Small intestine (tissue), 7 donors: ENCODE data around the gene ETV4. TPM values are rescaled to one million over a fixed set of nuclear protein-coding genes. Genes with fewer than 3 reads are reported as not detected.

Experiments
- DNase-seq, 2 donors: peaks; one replicate each; pipeline versions ENCODE4 v3.0.0 to v3.0.0-alpha.2; 2013
- FAIRE-seq: peaks from 2 replicates; lab custom pipeline; 2012; peaks lifted over from hg19 to GRCh38; lab: Jason Lieb, UNC
- H3K27ac ChIP-seq, 3 donors: one replicate each; pipeline ENCODE4 v1.5.1; 2013; ENCODE audit warnings: low read length in 2 of 3, mild to moderate bottlenecking in 2 of 3, control low read depth in 1 of 3, inconsistent platforms in 1 of 3, low read depth in 1 of 3, moderate library complexity in 1 of 3
- H3K27me3 ChIP-seq, 3 donors: one replicate each; pipeline ENCODE4 v1.6.1; 2013; ENCODE audit warnings: low read length in 3 of 3, inconsistent platforms in 1 of 3; ENCODE audit not compliant: control insufficient read depth in 3 of 3, insufficient read depth in 3 of 3
- H3K36me3 ChIP-seq, 3 donors: one replicate each; pipeline ENCODE4 v1.6.1; 2013; ENCODE audit warnings: low read length in 3 of 3, inconsistent platforms in 1 of 3, low read depth in 1 of 3, mild to moderate bottlenecking in 1 of 3, moderate library complexity in 1 of 3; ENCODE audit not compliant: control insufficient read depth in 3 of 3, insufficient read depth in 2 of 3
- H3K4me1 ChIP-seq, 3 donors: one replicate each; pipeline ENCODE4 v1.6.1; 2013; ENCODE audit warnings: low read length in 2 of 3, inconsistent platforms in 1 of 3, low read depth in 1 of 3, mild to moderate bottlenecking in 1 of 3, moderate library complexity in 1 of 3; ENCODE audit not compliant: control insufficient read depth in 3 of 3, insufficient read depth in 2 of 3
- H3K4me3 ChIP-seq, 3 donors: one replicate each; pipeline ENCODE4 v1.5.1; 2013; ENCODE audit warnings: low read length in 3 of 3, control low read depth in 1 of 3, inconsistent platforms in 1 of 3, low read depth in 1 of 3, mild to moderate bottlenecking in 1 of 3, moderate library complexity in 1 of 3
- H3K9me3 ChIP-seq, 2 donors: one replicate each; pipeline ENCODE4 v1.6.1; 2013; ENCODE audit warnings: low read depth in 1 of 2, low read length in 1 of 2; ENCODE audit not compliant: control insufficient read depth in 2 of 2, insufficient read depth in 1 of 2
- WGBS, 3 donors: extraction: QIAGEN DNeasy Blood & Tissue Kit; methylation state at CpG; one replicate each; pipeline ENCODE4 v1.1.7; 2013; 5-methylcytosine and 5-hydroxymethylcytosine counted together
- polyA plus RNA-seq, 4 donors: library from polyadenylated mRNA; stranded (reverse) in 3 of 4; unstranded in 1 of 4; fragments of 200-250 nt in 3 of 4; fragments of 120-200 nt in 1 of 4; gene quantifications; one replicate each; pipeline versions ENCODE4 v1.2.1 to v1.2.3, GENCODE V29; 2013
- donor health status: healthy with polysubstance abuse.
- donor health status: control.
- donor health status: control.
- donor health status: Bipolar disorder and iron deficiency.
- donor health status: healthy.

Gene ETV4
- polyA plus RNA-seq, 4 donors: 1.3 to 16.4 (median 4.5) TPM

DNA sequence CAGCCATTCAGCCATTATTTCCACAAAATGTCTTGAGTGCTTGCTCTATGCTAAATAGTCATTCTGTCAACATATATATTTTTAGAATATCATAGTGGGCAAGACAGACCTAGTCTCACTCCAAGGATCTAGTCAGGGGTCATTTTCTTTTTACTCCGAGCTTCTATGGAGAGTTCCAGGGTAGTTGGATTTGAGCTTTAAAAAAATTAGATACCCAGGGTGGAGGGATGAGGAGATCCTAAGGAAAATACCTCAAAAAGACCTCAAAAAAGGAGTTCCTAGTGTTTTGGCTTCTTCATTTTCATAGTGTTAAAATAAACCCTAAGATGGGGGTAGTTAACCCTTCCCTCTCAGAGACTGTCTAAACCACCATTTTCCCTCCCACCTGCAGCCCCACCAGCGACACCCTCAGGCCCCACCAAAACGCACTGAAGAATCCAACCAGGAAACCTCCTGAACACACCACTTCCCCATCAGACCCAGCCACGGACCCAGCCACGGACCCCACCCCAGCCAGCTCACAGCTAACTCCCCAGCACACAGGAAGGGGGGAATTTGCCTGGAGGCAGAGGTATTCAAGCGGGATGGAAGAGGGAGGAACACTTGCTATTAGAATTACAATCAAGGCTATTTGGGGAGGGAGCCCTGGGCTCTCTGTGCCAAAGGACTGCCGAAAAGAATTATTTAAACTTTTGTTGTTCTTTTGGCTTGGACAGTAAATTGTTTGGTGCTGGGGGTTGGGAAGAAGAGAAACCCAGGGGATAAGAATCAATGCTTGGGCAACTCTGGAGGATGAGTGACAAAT, 2.2 kb downstream of the ETV4 start:
- Histone ChIP-seq H3K4me3 (peak overlapping the region in 1 of 3 donors; percentile 35), H3K4me1 (peaks cover 2 to 18% (median 6%) of the 10 kb centered on the region in 3 donors), H3K9me3 (no peaks in the 10 kb centered on the region), H3K36me3 (peaks cover 0 to 15% (median 0%) of the 10 kb centered on the region in 3 donors), H3K27me3 (peaks cover 0 to 18% (median 6%) of the 10 kb centered on the region in 3 donors), H3K27ac (peak overlapping the region in 1 of 3 donors; percentile 15)
- no peak for FAIRE-seq
- no peak for DNase-seq
- WGBS, 3 donors: 25 to 32% (median 26%) methylated on average over 7 of the region's 7 CpGs

DNA sequence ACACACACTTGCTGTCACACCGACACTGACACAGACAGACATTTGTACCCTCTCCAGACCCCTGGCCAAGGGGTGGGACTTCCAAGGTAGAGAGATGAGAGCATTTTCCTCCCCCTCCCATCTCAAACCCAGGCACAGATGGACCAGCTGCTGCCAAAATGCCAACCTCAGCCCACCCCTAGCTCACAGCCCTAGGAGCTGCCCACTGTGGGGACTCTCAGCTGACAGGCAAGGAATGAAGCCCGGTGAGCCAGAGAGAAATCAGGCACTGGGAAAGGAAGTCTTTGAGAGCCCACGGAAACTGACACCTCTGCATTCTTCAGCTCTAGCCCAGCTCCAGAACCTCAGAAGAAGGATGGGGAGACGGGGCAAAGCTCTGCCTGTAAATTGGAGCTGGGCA, 2.8 kb downstream of the ETV4 start:
- Histone ChIP-seq H3K27ac (no peak overlapping the region), H3K27me3 (peaks cover 0 to 18% (median 6%) of the 10 kb centered on the region in 3 donors), H3K36me3 (peaks cover 0 to 15% (median 0%) of the 10 kb centered on the region in 3 donors), H3K4me3 (no peak overlapping the region), H3K9me3 (no peaks in the 10 kb centered on the region), H3K4me1 (peaks cover 2 to 18% (median 6%) of the 10 kb centered on the region in 3 donors)
- FAIRE-seq (no peak), DNase-seq (no peak)
- WGBS, 3 donors: 38 to 62% (median 61%) methylated on average over 3 to 4 of the region's 4 CpGs

DNA sequence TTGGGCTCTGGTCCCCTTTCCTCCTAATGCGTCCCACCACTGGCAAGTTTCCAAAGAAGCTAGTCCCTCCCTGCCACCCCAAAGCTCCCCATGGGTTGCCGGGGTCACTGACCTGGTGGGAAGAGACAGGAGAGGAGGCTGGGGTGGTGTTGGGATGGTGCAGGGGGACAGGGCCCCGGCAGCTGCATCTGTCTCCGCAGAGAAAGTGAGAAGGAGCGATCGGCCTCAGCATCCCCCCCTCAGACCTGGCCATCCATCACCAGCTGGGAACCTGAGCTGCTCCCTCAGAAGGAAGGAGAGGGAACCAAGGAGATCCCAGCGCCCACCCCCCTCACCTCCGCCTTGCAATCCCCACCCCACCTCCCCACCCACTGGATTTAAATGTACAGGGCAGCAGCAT, 3.3 kb downstream of the ETV4 start:
- DNase-seq: no peak
- WGBS, 3 donors: 79 to 89% (median 84%) methylated on average over 8 of the region's 8 CpGs
- Histone ChIP-seq H3K4me1 (peaks cover 2 to 18% (median 6%) of the 10 kb centered on the region in 3 donors), H3K27ac (no peak overlapping the region), H3K9me3 (no peaks in the 10 kb centered on the region), H3K4me3 (no peak overlapping the region), H3K36me3 (peaks cover 0 to 15% (median 0%) of the 10 kb centered on the region in 3 donors), H3K27me3 (peaks cover 0 to 18% (median 4%) of the 10 kb centered on the region in 3 donors)
- no peak for FAIRE-seq

DNA sequence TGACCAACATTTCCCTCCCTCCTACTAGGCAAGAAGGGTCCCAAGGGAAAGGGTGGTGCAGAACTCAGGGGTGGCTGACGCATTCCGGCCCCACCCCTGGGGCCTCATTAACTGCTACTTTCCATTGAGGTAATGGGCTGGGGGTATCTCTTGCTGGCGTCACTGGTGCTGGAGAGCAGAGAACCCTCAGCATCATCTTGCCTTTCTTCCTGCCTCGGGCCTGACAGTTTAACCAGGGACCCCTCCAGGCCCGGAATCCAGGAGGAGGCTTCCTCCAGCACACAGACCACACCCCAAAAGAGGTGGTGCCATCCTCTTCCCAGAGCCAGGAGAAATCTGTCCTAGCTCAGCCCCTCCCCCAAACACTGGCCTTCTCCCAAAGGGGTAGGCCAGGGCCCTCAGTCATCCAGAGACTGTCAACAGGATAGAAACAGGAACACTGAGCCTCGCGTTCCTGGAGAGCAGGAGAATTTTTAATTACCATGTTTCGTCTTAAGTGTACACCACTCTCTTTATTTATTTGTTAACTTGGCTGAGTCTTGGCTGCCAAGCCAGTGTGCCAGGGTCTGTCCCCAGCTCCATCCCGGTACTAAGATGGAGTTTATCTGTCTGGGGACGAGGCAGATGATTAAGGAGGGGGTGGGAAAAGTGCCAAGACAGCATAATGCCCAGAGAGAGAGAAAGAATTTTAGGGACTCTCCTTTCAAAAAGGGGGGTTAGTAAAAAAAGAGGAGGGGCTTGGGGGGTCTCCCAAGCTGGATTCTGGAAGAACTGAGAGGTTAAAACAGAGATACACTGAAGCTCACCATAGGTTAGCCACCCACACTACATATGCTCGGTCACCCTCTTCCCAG, 5.1 kb downstream of the ETV4 start:
- Histone ChIP-seq H3K9me3 (no peaks in the 10 kb centered on the region), H3K4me1 (peaks cover 2 to 12% (median 6%) of the 10 kb centered on the region in 3 donors), H3K27me3 (peaks cover 0 to 11% (median 3%) of the 10 kb centered on the region in 3 donors), H3K27ac (no peak overlapping the region), H3K36me3 (peaks cover 0 to 20% (median 0%) of the 10 kb centered on the region in 3 donors), H3K4me3 (no peak overlapping the region)
- no peak for DNase-seq
- 67 to 79% (median 76%) methylated on average over 11 of the region's 11 CpGs for WGBS, 3 donors
- no peak for FAIRE-seq

DNA sequence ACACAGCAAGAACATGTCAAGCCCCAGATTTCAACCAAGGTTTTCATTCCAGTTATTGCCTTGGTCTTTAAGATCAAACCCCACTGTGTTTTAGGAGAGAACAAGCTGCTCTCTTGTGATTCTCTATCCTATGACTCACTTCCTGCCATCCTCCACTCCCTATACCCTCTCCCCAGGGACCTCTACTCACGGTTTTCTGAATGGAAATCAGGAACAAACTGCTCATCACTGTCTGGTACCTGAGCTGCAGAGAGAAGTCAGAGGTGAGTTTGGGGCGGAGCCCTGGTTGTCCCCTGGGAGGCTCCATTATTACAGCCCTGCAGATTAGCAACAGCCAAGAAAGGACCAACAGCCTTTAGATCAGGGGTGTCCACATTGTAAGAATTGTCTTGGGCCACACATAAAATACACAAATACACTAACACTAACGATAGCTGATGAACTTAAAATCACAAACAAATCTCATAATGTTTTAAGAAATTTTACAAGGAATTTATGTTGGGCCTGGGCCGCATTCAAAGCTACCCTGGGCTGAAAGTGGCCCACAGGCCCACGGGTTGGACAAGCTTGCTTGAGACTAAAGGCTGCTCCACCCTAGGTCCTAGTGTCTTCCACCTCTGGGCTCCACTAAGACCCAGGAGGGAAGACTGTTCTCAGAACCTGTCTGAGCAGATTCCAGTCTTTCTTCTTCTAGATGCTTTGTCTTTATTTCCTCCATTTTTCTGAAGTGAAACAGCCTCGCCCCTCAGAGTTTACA, 9.7 kb downstream of the ETV4 start:
- 77 to 83% (median 78%) methylated on average over 6 of the region's 6 CpGs for WGBS, 3 donors
- DNase-seq: no peak
- H3K27ac ChIP-seq: no peak overlapping the region
- H3K27me3 ChIP-seq: no peaks in the 10 kb centered on the region
- H3K4me1 ChIP-seq: peaks cover 0 to 11% (median 2%) of the 10 kb centered on the region in 3 donors
- H3K36me3 ChIP-seq: peaks cover 0 to 34% (median 0%) of the 10 kb centered on the region in 3 donors
- no peak overlapping the region for H3K4me3 ChIP-seq
- FAIRE-seq: no peak
- H3K9me3 ChIP-seq: no peaks in the 10 kb centered on the region

DNA sequence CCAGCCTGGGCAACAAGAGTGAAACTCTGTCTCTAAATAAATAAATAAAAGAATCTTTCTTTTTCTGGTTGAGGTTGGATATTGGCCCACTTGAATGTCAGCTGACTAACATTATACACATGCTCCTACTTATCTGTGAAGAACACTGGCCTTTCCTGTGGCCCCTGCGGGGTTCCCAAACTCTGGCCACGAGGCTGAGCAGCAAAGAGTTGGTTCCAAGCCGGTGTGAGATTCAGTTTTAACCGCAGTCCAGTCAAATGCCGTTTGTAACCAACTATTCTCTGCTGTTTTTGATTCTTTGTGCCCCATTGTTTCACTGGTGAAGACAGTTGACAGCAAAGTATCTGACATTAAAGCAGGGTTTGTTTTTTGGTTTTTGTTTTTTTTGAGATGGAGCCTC, 11.2 kb downstream of the ETV4 start:
- DNase-seq: no peak
- Histone ChIP-seq H3K36me3 (peaks cover 0 to 27% (median 0%) of the 10 kb centered on the region in 3 donors), H3K27me3 (no peaks in the 10 kb centered on the region), H3K27ac (no peak overlapping the region), H3K4me1 (peaks cover 2 to 25% (median 8%) of the 10 kb centered on the region in 3 donors), H3K9me3 (no peaks in the 10 kb centered on the region), H3K4me3 (no peak overlapping the region)
- 86 to 92% (median 90%) methylated on average over 5 of the region's 5 CpGs for WGBS, 3 donors
- no peak for FAIRE-seq

DNA sequence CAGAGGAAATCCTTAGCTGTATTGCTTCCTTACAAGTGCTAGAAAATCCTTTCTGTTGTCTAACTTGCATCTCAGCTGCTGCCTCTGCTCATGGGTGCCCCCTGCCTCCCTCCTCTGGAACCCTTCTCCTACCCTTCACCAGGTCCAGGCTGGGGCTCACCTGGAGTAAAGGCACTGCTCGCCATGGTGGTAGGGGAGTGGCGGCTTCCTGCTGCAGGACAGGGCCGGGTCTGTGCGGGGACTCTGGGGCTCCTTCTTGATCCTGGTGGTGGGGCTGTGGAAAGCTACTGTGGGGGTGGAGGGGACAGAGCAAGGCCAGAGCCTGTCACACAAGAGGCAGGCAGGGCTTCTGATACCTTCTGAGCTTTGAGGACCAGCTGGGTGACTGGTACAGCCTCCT, 12.4 kb downstream of the ETV4 start:
- peaks cover 2 to 28% (median 8%) of the 10 kb centered on the region in 3 donors for H3K4me1 ChIP-seq
- DNase-seq (no peak), FAIRE-seq (no peak)
- H3K9me3 ChIP-seq: no peaks in the 10 kb centered on the region
- no peak overlapping the region for H3K27ac ChIP-seq
- WGBS, 3 donors: 91 to 96% (median 92%) methylated on average over 4 of the region's 4 CpGs
- peaks cover 0 to 40% (median 0%) of the 10 kb centered on the region in 3 donors for H3K36me3 ChIP-seq
- H3K4me3 ChIP-seq: no peak overlapping the region
- H3K27me3 ChIP-seq: no peaks in the 10 kb centered on the region
